Lung microvascular endothelial cell (primary cell): ENCODE measurements around the gene CACNA2D3. TPM values are rescaled to one million over a fixed set of nuclear protein-coding genes. Genes with fewer than 3 reads are reported as not detected.

ENCODE experiments used
- total RNA-seq: library from RNA; depleted of rRNA; stranded (reverse); fragments of >200 nt; gene quantifications from 2 replicates; pipeline ENCODE4 v1.2.1, GENCODE V29; 2014

The CACNA2D3 gene
- total RNA-seq, 1 donor from 2014 or later: not detected

Other genes with a start within 250 kb of the CACNA2D3 start
- 26.2 and 33.3 TPM in 2 replicates for gene ACTR8, start 240.4 kb upstream of the CACNA2D3 start, total RNA-seq
- 21.6 and 36.9 TPM in 2 replicates for gene SELENOK, start 230.7 kb upstream of the CACNA2D3 start, total RNA-seq